Neural crest cell (in vitro differentiated cells): Measurements from ENCODE around the gene PRSS50. TPM values are rescaled to one million over a fixed set of nuclear protein-coding genes. Genes with fewer than 3 reads are reported as not detected.

ENCODE experiments used
- DNase-seq: peaks from one replicate; pipeline ENCODE4 v3.0.0; 2021; ENCODE audit warnings: low read depth, mixed read lengths, low spot score
- H3K27ac Mint-ChIP-seq: one replicate; pipeline ENCODE4 v1.8.0; 2021; ENCODE audit warnings: mild to moderate bottlenecking, mixed read lengths; ENCODE audit not compliant: unreplicated experiment
- H3K27me3 Mint-ChIP-seq: 2 replicates; pipeline ENCODE4 v1.8.0; 2021; ENCODE audit warnings: low read depth, mild to moderate bottlenecking, mixed read lengths
- H3K36me3 Mint-ChIP-seq: 2 replicates; pipeline ENCODE4 v1.8.0; 2021; ENCODE audit warnings: low read depth, mild to moderate bottlenecking, mixed read lengths
- H3K4me1 Mint-ChIP-seq: 2 replicates; pipeline ENCODE4 v1.8.0; 2021; ENCODE audit warnings: mixed read lengths
- H3K4me3 Mint-ChIP-seq: one replicate; pipeline ENCODE4 v1.8.0; 2021; ENCODE audit warnings: mild to moderate bottlenecking, mixed read lengths
- H3K9me3 Mint-ChIP-seq: 2 replicates; pipeline ENCODE4 v1.8.0; 2021; ENCODE audit warnings: mixed read lengths
- CTCF ChIP-seq: fragments of 200-600 bp; sonication (generic); conservative IDR thresholded peaks from 2 replicates; pipeline ENCODE4 v1.5.0; 2021; ENCODE audit warnings: antibody characterized with exemption, mild to moderate bottlenecking
- total RNA-seq: library from RNA; stranded (reverse); gene quantifications from 2 replicates; pipeline ENCODE4 v1.2.1, GENCODE V29; 2021

Gene PRSS50
- total RNA-seq, 1 donor from 2014 or later: 0.35 TPM

GRCh38 chr3:46669191-46669999, 48.3 kb downstream of the PRSS50 start:
- Mint-ChIP-seq H3K9me3 (no peaks in the 10 kb centered on the region), H3K27me3 (no peaks in the 10 kb centered on the region), H3K36me3 (no peaks in the 10 kb centered on the region), H3K27ac (no peak overlapping the region), H3K4me3 (no peak overlapping the region), H3K4me1 (no peaks in the 10 kb centered on the region)
- DNase-seq: no peak
- TF ChIP-seq CTCF: no peak

- Mint-ChIP-seq H3K27me3 (no peaks in the 10 kb centered on the region), H3K36me3 (no peaks in the 10 kb centered on the region), H3K4me1 (peaks cover 2% of the 10 kb centered on the region), H3K27ac (no peak overlapping the region), H3K9me3 (no peaks in the 10 kb centered on the region), H3K4me3 (no peak overlapping the region)
- no peak for DNase-seq
- no peak for TF ChIP-seq CTCF
Measured at GRCh38 chr3:46668591-46668990, 49.1 kb downstream of the PRSS50 start.

- no peak for DNase-seq
- no peak for TF ChIP-seq CTCF
- no peak overlapping the region for H3K27ac Mint-ChIP-seq
- H3K36me3 Mint-ChIP-seq: no peaks in the 10 kb centered on the region
- peaks cover 7% of the 10 kb centered on the region for H3K4me1 Mint-ChIP-seq
- no peaks in the 10 kb centered on the region for H3K9me3 Mint-ChIP-seq
- no peak overlapping the region for H3K4me3 Mint-ChIP-seq
- no peaks in the 10 kb centered on the region for H3K27me3 Mint-ChIP-seq
Measured at GRCh38 chr3:46668116-46668515, 49.6 kb downstream of the PRSS50 start.

- H3K27me3 Mint-ChIP-seq: no peaks in the 10 kb centered on the region
- H3K4me1 Mint-ChIP-seq: peaks cover 11% of the 10 kb centered on the region
- H3K27ac Mint-ChIP-seq: peak overlapping the region; percentile 35
- no peaks in the 10 kb centered on the region for H3K36me3 Mint-ChIP-seq
- no peak overlapping the region for H3K4me3 Mint-ChIP-seq
- TF ChIP-seq CTCF: no peak
- H3K9me3 Mint-ChIP-seq: no peaks in the 10 kb centered on the region
- DNase-seq: no peak
Measured at GRCh38 chr3:46667657-46668056, 50.0 kb downstream of the PRSS50 start.

GRCh38 chr3:46667061-46667621, 50.5 kb downstream of the PRSS50 start:
- Mint-ChIP-seq H3K4me1 (peaks cover 16% of the 10 kb centered on the region), H3K9me3 (no peaks in the 10 kb centered on the region), H3K36me3 (no peaks in the 10 kb centered on the region), H3K27me3 (no peaks in the 10 kb centered on the region), H3K4me3 (no peak overlapping the region), H3K27ac (no peak overlapping the region)
- no peak for TF ChIP-seq CTCF
- DNase-seq: no peak
